Measurements from ENCODE around the gene NCAM1.
A peak's percentile ranks its signal among the peaks of the same experiment; 100 is the strongest.

Gene NCAM1

GRCh38 chr11:113261709-113262475, 300.7 kb downstream of the NCAM1 start:
- 0 out of 2 replicates have a peak, but pooled peaks have one; percentile 20 for TF ChIP-seq ZIC2 (tag by site-specific recombination; IDR thresholded peaks at IDR 0.05)
- no peak for TF ChIP-seq YY2 (tag by site-specific recombination; IDR thresholded peaks at IDR 0.05)

GRCh38 chr11:113262594-113262993, 301.4 kb downstream of the NCAM1 start:
- Histone ChIP-seq H3K27ac (ENCODE audit: extremely low read depth, low read depth, low read length) (no peak overlapping the region), H3K36me3 (ENCODE audit: control insufficient read depth in 2 of 2, insufficient read depth in 1 of 2, low read length in 2 of 2) (peaks cover 0 to 20% of the 10 kb centered on the region in 2 experiments; a peak in 1 of 3 replicates), H3K4me3 (ENCODE audit: low read depth, low read length) (no peak overlapping the region), H3K4me1 (ENCODE audit: control insufficient read depth, insufficient read depth, low read length) (no peaks in the 10 kb centered on the region), H3K9me3 (ENCODE audit: control insufficient read depth, insufficient read depth, low read depth, low read length) (no peaks in the 10 kb centered on the region)
- TF ChIP-seq MYNN (tag by site-specific recombination; IDR thresholded peaks at IDR 0.05; ENCODE audit: borderline replicate concordance): no peak
- no peak for TF ChIP-seq ZBTB17 (tag by site-specific recombination; IDR thresholded peaks at IDR 0.05)
- TF ChIP-seq OSR2 (tag by site-specific recombination; IDR thresholded peaks at IDR 0.05): no peak
- no peak for TF ChIP-seq ZNF473 (tag by site-specific recombination; IDR thresholded peaks at IDR 0.05)
- TF ChIP-seq ZNF610 (tag by site-specific recombination; IDR thresholded peaks at IDR 0.05; ENCODE audit: borderline replicate concordance): no peak
- TF ChIP-seq ZNF449 (tag by site-specific recombination; IDR thresholded peaks at IDR 0.05): no peak
- TF ChIP-seq ZNF785 (tag by site-specific recombination; IDR thresholded peaks at IDR 0.05): no peak
- TF ChIP-seq KLF10 (tag by site-specific recombination; IDR thresholded peaks at IDR 0.05): no peak
- no peak for TF ChIP-seq ZNF146 (tag by site-specific recombination; IDR thresholded peaks at IDR 0.05)
- TF ChIP-seq ZNF518A (tag by site-specific recombination; conservative IDR thresholded peaks at IDR 0.05; ENCODE audit: low read depth): no peak
- TF ChIP-seq MZF1 (tag by site-specific recombination; IDR thresholded peaks at IDR 0.05; ENCODE audit: borderline replicate concordance): no peak
- no peak for TF ChIP-seq ZNF175 (tag by site-specific recombination; IDR thresholded peaks at IDR 0.05)
- TF ChIP-seq ZSCAN23 (tag by site-specific recombination; IDR thresholded peaks at IDR 0.05): no peak
- no peak for TF ChIP-seq ZIC2 (tag by site-specific recombination; IDR thresholded peaks at IDR 0.05)
- TF ChIP-seq KLF8 (tag by site-specific recombination; IDR thresholded peaks at IDR 0.05): no peak
- no peak for TF ChIP-seq YY1 (tag by site-specific recombination; IDR thresholded peaks at IDR 0.05)
- no peak for TF ChIP-seq ZNF248 (tag by site-specific recombination; IDR thresholded peaks at IDR 0.05)
- no peak for TF ChIP-seq ZEB2 (tag by site-specific recombination; IDR thresholded peaks at IDR 0.05)
- TF ChIP-seq ZNF530 (tag by site-specific recombination; IDR thresholded peaks at IDR 0.05; ENCODE audit: low read depth): no peak
- no peak for TF ChIP-seq ZNF18 (tag by site-specific recombination; IDR thresholded peaks at IDR 0.05)
- ChIA-PET CTCF (interaction anchor here (0.9 to 1.0 kb wide), 2 partner anchors 313 to 674 kb away, joined by 3 read pairs; no protein-coding TSS in a partner anchor), POLR2A (no interaction called here)

More at GRCh38 chr11:113261709-113262475, 300.7 kb downstream of the NCAM1 start:
- Histone ChIP-seq H3K4me1 (ENCODE audit: control insufficient read depth, insufficient read depth, low read length) (no peaks in the 10 kb centered on the region), H3K9me3 (ENCODE audit: control insufficient read depth, insufficient read depth, low read depth, low read length) (no peaks in the 10 kb centered on the region), H3K27ac (ENCODE audit: extremely low read depth, low read depth, low read length) (no peak overlapping the region), H3K36me3 (ENCODE audit: control insufficient read depth in 2 of 2, insufficient read depth in 1 of 2, low read length in 2 of 2) (peaks cover 0 to 20% of the 10 kb centered on the region in 2 experiments; a peak in 1 of 3 replicates), H3K4me3 (ENCODE audit: low read depth, low read length) (no peak overlapping the region)
- ChIA-PET POLR2A (no interaction called here), CTCF (no interaction called here)

All from HEK293 (cell line).